ENCODE measurements around the gene RPS6KA5.

RPS6KA5 gene

GRCh38 chr14:90805084-90805391 lies 255.4 kb downstream of the RPS6KA5 start:
- TF ChIP-seq CTCF (IDR thresholded peaks at IDR 0.05), result no peak
- no peak for DNase-seq
- H3K4me1 ChIP-seq, result peaks cover 0 to 8% (median 2%) of the 10 kb centered on the region in 4 donors
- no peak overlapping the region for H3K27ac ChIP-seq
- intact Hi-C loops (cut with DNase I; ENCODE audit: low total_unique reads), result no loop called here
- H3K36me3 ChIP-seq, result no peaks in the 10 kb centered on the region
- H3K9me3 ChIP-seq, result no peaks in the 10 kb centered on the region
- H3K27me3 ChIP-seq, result no peaks in the 10 kb centered on the region
- no peak overlapping the region for H3K4me3 ChIP-seq

- Histone ChIP-seq H3K4me1 (peaks cover 0 to 8% (median 2%) of the 10 kb centered on the region in 4 donors), H3K36me3 (no peaks in the 10 kb centered on the region), H3K9me3 (no peaks in the 10 kb centered on the region), H3K27ac (no peak overlapping the region), H3K27me3 (no peaks in the 10 kb centered on the region), H3K4me3 (no peak overlapping the region)
- intact Hi-C loops (cut with DNase I; ENCODE audit: low total_unique reads), result no loop called here
- DNase-seq, result no peak
- TF ChIP-seq CTCF (IDR thresholded peaks at IDR 0.05), result no peak
Observed at GRCh38 chr14:90804292-90805083, 256.0 kb downstream of the RPS6KA5 start.

GRCh38 chr14:90803249-90803648 lies 257.2 kb downstream of the RPS6KA5 start:
- Histone ChIP-seq H3K9me3 (no peaks in the 10 kb centered on the region), H3K4me1 (peaks cover 0 to 6% (median 2%) of the 10 kb centered on the region in 4 donors), H3K27ac (no peak overlapping the region), H3K27me3 (no peaks in the 10 kb centered on the region), H3K36me3 (no peaks in the 10 kb centered on the region), H3K4me3 (no peak overlapping the region)
- intact Hi-C loops (cut with DNase I; ENCODE audit: low total_unique reads), result no loop called here
- DNase-seq, result no peak
- no peak for TF ChIP-seq CTCF (IDR thresholded peaks at IDR 0.05)

- DNase-seq, result no peak
- Histone ChIP-seq H3K27me3 (no peaks in the 10 kb centered on the region), H3K9me3 (no peaks in the 10 kb centered on the region), H3K4me3 (no peak overlapping the region), H3K4me1 (peaks cover 0 to 3% (median 0%) of the 10 kb centered on the region in 4 donors), H3K36me3 (no peaks in the 10 kb centered on the region), H3K27ac (no peak overlapping the region)
- TF ChIP-seq CTCF (IDR thresholded peaks at IDR 0.05), result no peak
- intact Hi-C loops (cut with DNase I; ENCODE audit: low total_unique reads), result no loop called here
Observed at GRCh38 chr14:90799420-90799819, 261.0 kb downstream of the RPS6KA5 start.

GRCh38 chr14:90797919-90798318 lies 262.5 kb downstream of the RPS6KA5 start:
- Histone ChIP-seq H3K27me3 (no peaks in the 10 kb centered on the region), H3K4me3 (no peak overlapping the region), H3K9me3 (no peaks in the 10 kb centered on the region), H3K4me1 (no peaks in the 10 kb centered on the region), H3K27ac (no peak overlapping the region), H3K36me3 (no peaks in the 10 kb centered on the region)
- intact Hi-C loops (cut with DNase I; ENCODE audit: low total_unique reads), result no loop called here
- no peak for DNase-seq
- no peak for TF ChIP-seq CTCF (IDR thresholded peaks at IDR 0.05)

All from tibial artery (tissue), 4 donors.